NCI-H82 (cell line): ENCODE results near the gene SNRNP25.

Experiments used
- DNase-seq: peaks from one replicate; lab custom pipeline; 2025; lab: John Stamatoyannopoulos, UW

Gene SNRNP25

DNA sequence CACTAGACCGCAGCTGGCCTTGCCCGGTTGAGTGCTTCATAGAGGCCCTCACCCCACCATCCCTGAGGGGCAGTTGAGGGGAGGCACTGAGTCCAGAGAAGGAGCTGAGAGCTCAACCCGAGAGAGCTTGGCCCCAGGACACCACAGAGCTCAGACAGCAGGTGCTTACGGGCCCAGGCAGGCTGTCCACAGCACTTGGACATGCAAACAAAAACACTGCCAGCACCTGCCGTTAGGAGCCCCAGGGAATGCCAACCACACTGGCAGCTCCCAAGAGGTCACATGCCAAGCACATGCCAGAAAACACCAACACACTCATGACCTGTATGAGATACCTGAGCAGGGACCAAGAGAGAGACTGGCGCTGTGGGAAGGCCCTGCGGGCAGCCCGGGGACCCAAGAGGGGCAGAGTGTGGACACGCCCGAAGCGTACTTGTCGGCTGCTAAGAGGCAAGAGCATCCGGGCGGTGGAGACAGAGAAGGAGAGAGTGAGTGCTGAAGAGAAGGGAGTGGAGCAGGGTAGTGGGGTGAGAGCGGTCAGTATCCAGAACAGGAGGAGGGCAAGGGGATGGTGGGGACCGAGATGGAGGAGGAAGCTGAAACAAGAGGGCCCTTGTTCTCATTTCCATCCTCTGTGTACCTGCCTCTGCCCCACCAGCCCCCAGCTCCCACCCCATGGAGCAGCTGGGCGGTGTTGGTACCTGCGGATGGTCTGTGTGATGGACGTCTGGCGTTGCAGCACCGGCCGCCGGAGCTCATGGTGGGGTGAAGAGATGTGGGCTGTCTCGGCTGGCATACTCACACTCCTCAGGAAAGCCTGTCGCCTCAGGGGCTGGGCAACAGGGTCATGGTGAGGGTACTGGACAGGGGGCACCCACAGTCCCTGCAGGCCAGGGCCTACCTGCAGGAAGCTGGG is 10.6 kb downstream of the SNRNP25 start:
- no peak for DNase-seq

DNA sequence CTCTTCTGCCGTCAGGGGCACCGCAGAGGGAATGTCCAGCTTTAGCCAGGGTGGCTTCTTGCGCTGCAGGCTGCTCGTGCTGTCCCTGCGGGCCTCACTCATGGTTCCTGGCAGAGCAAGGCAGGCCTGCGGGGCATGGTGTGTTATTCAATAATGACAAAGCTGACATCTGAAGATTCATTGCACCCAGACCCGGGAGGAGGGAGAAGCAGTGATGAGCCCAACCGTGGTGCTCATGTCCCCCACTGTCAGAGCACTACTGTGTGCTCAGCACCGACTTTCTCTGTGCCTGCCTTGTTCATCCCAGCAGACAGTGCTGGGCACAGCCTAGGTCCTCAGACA is 11.3 kb downstream of the SNRNP25 start:
- no peak for DNase-seq

DNA sequence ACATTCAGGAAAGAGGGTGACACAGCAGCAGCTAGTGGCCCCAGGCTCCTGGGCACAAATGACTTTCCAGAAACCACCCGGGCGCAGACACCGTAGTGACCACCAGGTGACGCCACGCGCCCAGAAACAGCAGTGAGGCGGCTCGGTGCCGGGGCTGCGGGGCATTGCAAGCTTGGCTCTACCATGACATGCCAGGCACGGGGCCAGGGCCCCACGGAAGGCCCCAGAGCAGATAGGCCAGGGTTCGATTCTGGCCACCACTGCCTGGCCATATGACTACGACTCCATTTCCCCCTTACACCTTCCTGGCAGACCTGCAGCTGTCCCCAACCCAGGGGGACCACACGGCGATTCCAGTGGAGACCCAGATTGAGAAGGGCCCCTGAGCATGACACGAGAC is 12.1 kb downstream of the SNRNP25 start:
- DNase-seq, result peak; percentile 86

DNA sequence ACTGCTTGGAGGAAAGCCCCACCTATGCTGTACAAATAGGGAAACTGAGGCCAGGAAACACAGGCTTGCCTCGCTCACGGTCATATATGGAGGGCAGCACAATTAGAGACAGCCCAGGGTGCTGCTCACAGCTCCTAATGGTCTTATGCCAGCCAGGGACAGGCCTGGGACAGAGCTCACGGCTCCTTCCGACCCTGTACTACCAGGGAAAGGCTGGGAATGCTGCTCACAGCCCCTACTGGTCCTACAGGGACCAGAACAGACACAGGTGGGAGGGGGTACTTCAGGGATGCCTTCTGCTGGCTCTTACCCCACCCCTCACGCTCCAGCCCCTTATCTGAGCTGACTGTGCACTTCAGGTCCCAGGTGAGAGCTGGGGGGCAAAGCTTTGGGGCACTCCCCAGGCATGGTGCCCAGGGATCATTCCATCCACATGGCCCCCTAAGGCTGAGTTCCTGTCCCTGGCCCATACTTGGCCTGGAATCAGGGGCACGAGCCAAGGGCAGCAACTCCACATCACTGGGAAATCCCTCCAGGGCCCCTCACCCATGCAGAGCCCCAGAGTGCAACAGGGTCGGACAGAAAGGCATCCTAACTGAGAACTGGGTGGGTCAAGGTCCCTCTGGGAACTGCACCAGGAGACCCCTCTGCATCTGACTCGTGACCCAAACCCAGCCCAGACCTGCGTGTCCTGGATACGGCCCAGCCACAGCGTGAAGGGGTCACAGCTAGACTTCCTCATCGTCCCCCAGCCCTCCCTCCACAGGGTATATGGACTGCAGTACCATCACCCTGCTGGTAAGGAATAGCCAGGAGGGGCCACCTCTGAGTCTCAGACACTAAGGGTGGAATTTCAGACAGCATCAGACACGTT is 12.9 kb downstream of the SNRNP25 start:
- DNase-seq, result no peak

DNA sequence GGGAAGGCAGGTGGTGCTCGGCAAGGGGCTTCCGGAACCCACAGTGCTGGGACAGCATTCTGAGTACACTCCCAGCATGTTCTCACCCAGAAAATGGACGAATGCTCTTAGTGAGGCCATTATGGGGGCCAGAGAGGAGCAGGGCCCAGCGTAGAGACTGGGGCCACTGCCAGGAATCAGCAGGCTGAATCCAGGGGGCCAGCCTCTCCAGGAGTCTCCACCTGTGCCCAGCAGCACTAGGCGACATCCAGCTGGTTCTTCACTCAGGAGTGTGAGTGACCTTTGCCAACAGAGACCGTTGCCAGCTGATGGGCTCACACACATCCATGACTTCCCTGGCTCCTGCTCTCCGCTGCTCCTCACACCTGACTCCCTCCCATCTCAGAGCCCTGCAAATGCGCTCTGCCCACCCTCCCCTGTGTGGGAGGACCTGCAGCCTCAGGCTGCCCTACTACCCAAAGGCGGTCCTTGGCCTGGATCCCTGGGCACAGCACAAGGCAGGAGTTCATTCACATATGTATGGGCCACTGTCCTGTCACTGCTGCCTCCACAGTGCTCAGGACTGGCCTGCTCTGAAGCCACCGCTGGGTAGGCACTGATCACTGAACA is 13.7 kb downstream of the SNRNP25 start:
- DNase-seq, result no peak

DNA sequence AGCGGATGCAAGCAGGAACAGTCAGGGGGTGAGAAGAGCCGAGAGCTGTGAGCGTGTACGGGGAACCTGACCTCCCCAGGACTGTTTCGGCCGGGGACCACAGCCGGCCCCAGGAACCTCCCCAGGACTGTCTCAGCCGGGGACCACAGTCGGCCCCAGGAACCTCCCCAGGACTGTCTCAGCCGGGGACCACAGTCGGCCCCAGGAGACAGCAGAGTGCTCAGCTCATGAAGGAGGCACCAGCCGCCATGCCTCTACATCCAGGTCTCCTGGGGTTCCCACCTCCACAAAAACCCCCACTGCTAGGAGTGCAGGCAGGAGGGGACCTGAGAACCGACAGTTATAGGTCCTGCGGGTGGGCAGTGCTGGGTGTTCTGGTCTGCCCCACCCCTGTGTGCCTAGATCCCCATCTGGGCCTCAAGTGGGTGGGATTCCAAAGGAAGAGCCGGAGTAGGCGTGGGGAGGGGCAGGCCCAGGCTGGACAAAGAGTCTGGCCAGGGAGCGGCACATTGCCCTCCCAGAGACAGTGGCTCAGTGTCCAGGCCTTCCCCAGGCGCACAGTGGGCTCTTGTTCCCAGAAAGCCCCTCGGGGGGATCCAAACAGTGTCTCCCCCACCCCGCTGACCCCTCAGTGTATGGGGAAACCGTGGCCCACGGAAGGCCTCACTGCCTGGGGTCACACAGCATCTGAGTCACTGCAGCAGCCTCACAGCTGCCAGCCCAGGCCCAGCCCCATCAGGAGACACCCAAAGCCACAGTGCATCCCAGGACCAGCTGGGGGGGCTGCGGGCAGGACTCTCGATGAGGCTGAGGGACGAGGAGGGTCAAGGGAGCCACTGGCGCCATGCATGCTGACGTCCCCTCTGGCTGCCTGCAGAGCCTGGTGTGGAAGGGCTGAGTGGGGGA is 14.5 kb downstream of the SNRNP25 start:
- no peak for DNase-seq

DNA sequence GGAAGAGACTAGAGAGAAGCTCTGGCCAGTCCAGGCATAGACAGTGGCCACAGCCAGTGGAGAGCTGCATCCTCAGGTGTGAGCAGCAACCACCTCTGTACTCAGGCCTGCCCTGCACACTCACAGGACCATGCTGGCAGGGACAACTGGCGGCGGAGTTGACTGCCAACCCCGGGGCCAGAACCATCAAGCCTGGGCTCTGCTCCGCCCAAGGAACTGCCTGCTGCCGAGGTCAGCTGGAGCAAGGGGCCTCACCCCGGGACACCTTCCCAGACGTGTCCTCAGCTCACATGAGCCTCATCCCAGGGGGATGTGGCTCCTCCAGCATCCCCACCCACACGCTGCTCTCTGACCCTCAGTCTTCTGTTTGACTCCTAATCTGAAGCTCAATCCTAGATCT is 15.6 kb downstream of the SNRNP25 start:
- peak; percentile 67 for DNase-seq

DNA sequence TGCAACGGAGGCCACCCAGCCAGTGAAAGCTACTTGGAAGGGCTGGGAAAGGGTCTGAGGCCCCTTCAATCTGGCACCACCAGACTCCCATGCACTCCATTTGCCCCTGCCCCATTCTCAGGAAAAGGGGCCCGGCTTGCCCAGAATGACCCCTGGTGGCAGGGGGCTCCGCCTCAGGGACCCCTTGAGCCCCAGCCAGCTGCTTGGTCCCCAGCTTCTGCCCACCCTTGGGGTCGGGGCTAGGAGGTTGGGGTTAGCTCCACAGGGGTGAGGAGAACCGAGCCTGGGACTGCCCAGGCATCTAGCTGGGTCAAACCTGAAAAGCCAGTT is 17.5 kb downstream of the SNRNP25 start:
- no peak for DNase-seq

DNA sequence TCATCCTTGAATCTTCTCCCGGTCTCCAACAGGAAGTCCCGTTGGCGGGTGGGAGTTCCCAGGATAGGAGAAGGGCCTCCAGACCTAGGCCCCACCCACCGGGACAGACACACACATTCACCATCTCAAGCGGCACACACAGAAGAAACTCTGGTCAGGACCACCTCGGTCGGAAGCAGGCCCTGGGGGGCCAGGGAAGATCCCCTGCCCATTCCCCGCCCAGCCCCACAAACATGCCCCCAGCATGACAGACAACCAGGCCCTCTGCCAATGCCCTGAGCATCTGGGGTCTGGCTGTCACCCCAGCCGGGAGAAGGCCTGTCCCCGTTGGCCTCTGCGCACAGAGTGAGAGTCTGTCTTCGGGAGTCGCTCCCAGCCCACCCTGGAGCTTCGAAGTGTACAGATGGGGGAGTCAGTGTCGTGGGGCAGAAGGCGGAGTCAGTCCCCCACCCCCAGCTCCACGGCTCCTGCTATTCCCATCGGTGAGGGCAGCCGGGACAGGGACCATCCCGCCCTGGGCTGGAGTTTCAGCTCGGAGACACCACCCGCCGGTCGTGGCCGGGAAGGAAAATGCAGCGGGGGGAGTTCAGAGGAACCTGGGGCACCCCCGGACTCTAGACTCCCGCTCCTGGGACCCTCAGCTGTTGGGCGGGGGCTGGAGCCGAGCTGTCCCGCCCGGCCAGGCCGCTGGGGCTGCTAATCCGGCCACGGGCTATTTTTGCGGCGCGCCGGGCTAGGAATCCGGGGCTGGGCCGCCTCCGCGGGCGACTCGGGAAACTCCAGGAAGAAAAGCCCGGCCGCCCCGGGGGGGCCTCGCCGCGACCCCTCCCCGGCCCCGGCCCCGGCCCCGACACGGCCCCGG is 18.1 kb downstream of the SNRNP25 start:
- DNase-seq, result peak; percentile 37

DNA sequence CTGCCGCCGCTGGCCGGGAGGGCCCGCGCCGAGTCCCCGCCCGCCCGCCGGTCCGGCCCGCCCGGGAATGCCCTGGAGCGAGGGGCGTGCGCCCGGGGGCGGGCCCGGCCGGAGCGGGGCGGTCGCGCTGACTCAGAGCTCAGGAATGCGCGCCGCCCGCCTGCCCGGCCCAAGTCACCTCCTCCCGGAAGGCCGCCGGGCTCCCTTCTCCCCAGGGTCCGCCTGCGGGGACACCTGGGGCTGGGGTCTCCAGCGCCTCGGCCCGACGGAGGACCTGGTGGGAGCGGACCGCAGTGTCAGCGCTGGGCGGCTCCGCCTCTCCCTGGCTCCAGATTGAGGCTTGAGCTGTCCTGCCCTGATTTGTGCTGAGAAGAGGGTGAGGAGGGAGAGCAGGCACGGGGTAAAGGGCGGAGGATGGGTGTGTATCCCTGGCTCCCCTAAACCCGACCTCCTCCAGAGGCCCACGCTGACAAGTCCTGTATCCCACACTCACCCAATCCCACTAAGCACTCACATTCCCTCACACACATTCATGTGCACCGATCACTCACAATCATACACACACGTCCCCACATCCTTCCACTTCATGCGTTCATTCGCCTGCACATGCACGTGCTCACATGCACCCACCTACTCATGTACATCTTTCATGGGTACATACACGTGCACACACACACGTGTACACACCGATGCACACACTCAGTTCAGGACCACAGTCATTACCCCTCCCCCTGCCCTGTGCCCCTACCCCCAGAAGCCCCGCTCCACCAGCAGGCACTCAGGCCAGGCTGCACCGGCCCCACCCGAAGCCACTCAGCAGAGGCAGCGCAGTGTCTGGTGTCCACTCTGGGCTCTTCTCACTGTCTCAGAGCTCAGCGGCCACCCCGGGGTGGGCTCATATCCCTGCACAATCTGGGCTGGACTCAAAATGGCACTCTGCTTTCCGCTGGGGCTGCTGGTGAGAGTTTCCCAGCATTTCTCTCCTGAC is 19.2 kb downstream of the SNRNP25 start, which contains the start of gene RHBDF1:
Gene RHBDF1, minus strand, starts transcription at position 71 of the 988 bp plus-strand sequence. CDS start 7,616 bp downstream, outside the sequence.
- DNase-seq, result no peak

DNA sequence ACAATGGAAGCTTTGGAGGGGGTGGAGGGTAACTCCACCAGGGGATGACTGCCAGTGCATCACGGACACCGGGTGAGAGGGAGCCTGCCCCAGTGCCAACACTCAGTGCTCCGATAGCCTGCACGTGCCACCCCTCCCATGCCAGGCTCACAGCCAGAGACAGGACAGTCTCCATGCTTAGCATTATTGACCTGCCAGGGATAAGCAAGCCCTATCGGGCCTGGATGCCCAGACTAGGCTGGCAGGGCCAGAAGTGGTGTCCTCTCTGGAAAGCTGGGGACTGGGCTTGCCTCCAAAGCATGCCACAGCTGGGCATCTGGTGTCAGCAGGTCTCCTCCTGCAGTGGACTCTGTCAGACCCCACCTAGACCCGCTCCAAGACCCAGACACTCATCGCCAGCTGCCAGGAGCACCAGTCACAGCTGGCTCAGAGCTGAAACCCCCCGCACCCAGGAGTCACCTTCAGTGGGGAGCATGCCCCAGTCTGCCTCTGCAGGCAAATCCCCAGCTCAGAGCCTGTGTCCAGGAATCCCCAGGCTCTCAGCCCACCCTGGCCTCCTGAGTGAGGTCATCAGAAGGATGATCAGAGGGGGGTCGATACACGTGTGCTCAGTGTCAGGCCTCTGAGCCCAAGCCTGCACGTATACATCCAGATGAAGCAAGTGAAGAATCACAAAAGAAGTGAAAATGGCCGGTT is 20.6 kb downstream of the SNRNP25 start:
- no peak for DNase-seq

DNA sequence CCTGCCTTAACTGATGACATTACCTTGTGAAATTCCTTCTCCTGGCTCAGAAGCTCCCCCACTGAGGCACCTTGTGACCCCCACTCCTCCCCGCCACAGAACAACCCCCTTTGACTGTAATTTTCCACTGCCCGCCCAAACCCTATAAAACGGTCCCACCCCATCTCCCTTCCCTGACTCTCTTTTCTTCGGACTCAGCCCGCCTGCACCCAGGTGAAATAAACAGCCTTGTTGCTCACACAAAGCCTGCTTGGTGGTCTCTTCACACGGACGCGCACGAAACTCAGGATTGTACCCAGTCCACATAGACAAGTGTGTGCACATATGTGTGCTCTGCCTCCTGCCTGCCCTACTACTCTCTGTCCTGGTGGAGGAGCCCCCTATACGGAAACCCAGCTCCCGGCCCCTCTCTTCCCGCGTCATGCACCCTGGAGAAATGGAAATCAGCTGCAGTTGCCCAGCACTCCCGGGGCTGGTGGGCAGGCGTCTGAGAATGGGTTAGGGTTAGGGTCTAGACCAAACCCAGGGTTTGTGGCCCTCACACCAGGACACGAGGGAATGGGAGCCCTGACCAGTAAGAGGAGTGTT is 21.2 kb downstream of the SNRNP25 start:
- no peak for DNase-seq

DNA sequence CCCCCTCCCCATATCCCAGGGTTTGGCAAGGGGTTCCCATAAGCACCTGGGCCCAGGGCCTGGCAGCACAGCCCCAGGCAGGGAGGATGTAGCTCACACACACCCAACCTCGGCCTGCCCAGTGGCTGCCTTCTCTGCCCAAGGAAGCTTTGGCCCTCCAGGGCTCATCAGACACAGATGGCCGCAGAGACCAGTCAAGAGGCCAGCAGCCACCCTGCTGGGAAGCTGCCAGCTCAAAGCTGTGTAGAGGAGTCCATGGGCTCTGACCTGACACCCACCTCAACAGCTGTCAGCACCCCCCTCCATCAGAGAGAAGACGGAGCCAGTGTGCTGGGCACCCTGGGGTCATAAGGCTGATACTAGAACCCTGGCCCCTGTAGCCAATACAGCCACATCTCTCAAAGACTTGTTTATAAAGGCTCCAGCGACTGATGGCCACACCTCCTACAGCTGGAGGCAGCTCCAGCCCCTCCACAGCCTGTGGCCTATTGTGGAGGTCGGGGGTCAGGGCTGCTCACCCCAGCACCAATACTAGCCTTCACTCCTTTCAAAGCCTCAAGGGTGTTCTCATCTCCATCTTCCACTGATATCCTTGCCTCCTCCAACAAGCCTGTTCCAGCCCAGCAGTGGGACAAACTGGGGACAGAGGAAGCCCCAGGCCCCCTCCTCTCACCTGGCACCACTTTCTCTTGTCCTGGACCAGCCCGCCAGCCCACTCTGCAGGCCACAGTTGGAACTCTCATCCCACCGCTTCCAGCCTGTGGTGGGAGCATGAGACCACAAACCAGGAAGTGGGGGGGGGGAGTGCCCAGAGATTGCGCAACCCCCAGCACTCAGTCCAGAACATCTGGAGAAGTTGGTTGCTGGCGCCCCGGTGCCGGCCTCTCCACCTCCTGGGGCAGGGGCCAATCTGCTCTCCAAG is 22.2 kb downstream of the SNRNP25 start:
- peak; percentile 38 for DNase-seq

DNA sequence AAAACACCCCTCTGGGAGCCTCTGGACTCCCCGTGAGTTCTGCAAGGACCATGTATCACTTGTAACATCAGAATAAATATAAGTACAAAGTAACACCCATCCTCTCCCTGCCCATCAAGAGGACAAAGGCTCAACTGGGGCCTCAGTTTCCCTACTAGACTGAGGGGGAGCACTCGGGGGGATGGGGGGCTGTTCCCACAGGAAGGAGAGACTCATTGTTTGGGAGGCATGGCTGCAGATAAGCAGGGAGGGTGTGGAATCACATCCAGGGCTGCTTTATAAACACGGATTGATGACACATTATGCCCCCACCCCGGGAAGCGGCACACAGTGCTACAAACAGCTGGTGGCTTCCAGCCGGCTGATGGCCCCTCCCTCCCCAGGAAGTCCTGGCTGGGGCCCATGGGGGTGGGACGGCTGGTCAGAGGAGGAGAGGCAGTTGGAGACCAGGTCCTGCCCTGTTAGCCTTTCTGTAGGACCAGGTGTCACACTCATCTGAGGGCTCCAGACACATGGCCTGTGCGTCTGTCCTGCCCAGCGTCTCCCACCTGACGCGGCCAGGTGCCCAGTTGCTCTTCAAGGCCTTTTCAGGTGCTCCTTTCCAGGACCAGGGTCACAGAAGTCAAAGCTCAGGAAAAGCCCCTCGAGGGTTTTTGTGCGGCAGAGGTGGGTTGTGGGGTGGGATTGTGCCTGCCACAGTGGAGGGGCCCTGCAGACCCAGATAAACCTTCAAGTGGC is 23.1 kb downstream of the SNRNP25 start:
- peak; percentile 50 for DNase-seq

DNA sequence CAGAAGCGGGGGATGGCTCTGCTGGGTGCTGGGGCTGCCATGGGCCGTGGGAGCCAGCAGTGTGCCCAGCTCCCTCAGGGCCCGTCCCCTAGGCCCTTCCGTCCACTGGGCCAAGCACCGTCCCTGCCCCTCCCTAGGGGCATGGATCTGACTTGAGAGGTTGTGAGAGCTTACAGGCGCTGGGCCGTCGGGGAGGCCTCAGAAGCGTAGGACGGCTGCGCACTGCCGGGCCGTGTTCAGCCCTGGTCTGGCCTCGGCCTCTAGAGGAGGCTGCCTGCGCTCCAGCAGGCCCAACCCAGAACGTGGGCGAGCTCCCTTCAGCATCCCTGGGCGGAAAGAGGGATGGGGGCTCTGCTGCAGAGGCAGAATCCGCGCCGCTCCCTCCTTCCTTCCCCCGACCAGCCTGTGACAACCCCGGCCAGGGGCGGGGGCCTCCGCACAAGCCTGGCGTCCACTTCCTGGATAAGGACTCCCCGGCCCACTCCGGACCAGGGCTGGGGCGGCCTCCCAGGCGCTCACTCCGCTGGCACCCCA is 23.7 kb downstream of the SNRNP25 start:
- DNase-seq, result peak; percentile 48

DNA sequence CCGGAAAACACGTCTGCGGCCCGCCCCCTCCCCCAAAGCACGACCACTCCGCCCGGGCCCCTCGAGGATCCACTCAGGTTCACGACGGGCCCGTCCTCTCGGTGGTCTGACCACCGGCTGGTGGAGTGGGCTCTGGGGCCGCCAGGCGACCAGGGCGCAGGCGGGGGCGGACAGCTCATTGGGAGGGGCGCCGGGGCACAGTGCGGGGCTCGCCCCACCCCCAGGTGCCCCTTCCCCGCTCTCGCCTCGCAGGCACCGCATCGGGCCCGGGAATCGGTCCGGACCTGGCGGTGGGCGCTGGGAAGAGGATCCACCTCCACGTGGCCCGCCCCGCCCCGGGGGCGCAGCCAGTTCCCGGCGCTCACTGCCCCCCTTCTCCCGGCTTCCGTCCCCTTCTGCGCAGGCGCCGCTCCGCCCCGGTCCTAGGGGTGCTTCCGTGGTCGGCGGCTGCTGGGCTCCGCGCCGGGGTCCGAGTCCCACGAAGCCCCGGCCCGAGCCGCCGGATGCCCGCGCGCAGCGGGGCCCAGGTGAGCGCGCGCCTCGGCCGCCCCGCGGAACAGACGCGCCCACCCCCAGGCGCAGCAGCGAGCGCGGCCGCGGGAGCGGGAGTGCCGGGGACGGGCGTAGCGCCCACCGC is 24.3 kb downstream of the SNRNP25 start, which contains the start of gene MPG:
Gene MPG, plus strand, starts transcription at position 419 of the 637 bp plus-strand sequence. Its CDS starts 85 bp downstream, at position 504.
- DNase-seq, result peak; percentile 90
